Prostate gland (tissue), 2 donors: ENCODE data around the gene PRKAR1B.

Source experiments
- POLR2AphosphoS5 ChIP-seq: sonication (generic); formaldehyde crosslinking; IDR thresholded peaks from one replicate; pipeline ENCODE4 v1.6.1; 2017; ENCODE audit warnings: antibody characterized with exemption
- TF ChIP-seq, protein P1 (sequence below), 4 experiments: fragments of 200-600 bp in 2 of 4; fragments of 450-650 bp in 2 of 4; sonication (generic) in 2 of 4; IDR thresholded peaks; 1 replicate in 3 of 4; 2 replicates in 1 of 4; pipeline ENCODE4 v1.5.1; 2016 to 2019; ENCODE audit warnings: antibody characterized with exemption in 4 of 4, mild to moderate bottlenecking in 2 of 4, moderate library complexity in 2 of 4

DNA sequence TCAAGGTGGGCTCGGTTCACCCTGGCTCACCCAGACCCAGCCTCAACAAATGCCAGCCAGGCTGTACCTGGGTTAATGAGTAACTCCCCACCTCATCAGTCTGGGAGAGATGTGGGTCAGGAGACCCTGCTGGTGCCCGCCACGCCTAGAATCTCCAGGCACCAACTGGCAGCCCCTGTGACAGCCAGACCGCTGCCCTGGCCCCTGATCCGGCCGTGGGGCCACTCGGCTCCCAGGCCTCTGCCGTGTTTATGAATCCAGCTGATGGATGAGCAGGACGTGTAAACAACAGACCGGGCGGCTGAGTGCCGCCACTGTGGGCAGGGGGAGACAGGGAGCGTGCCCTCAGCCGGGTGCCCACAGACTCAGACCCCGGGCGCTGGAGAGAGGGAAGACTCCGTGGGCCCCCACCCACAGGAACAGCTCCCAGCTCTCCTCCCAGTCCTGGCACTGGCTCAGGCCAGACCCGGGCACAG is 173.4 kb downstream of the PRKAR1B start:
- TF ChIP-seq, protein P1, sequence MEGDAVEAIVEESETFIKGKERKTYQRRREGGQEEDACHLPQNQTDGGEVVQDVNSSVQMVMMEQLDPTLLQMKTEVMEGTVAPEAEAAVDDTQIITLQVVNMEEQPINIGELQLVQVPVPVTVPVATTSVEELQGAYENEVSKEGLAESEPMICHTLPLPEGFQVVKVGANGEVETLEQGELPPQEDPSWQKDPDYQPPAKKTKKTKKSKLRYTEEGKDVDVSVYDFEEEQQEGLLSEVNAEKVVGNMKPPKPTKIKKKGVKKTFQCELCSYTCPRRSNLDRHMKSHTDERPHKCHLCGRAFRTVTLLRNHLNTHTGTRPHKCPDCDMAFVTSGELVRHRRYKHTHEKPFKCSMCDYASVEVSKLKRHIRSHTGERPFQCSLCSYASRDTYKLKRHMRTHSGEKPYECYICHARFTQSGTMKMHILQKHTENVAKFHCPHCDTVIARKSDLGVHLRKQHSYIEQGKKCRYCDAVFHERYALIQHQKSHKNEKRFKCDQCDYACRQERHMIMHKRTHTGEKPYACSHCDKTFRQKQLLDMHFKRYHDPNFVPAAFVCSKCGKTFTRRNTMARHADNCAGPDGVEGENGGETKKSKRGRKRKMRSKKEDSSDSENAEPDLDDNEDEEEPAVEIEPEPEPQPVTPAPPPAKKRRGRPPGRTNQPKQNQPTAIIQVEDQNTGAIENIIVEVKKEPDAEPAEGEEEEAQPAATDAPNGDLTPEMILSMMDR (IDR thresholded peaks at IDR 0.05), result no peak
- TF ChIP-seq POLR2AphosphoS5, result no peak
